Uterus (tissue), 2 donors: ENCODE data around the gene TUBB1.

Experiments
- CTCF ChIP-seq, 4 experiments: fragments of 200-600 bp in 2 of 4; fragments of 450-650 bp in 2 of 4; sonication (generic) in 2 of 4; IDR thresholded peaks; one replicate each; pipeline ENCODE4 v1.5.1; 2016 to 2019; ENCODE audit warnings: antibody characterized with exemption in 4 of 4, mild to moderate bottlenecking in 2 of 4, moderate library complexity in 1 of 4
- POLR2A ChIP-seq, 2 donors: fragments of 450-650 bp; IDR thresholded peaks; one replicate each; pipeline ENCODE4 v1.6.1; 2016; ENCODE audit warnings: antibody characterized with exemption in 2 of 2, mild to moderate bottlenecking in 1 of 2, moderate library complexity in 1 of 2

- no peak for TF ChIP-seq CTCF (IDR thresholded peaks at IDR 0.05)
- TF ChIP-seq POLR2A (IDR thresholded peaks at IDR 0.05), result no peak
Observed at GRCh38 chr20:59013031-59013951, 5.9 kb upstream of the TUBB1 start.
